ENCODE results near the gene MTCL3.

MTCL3 gene

DNA sequence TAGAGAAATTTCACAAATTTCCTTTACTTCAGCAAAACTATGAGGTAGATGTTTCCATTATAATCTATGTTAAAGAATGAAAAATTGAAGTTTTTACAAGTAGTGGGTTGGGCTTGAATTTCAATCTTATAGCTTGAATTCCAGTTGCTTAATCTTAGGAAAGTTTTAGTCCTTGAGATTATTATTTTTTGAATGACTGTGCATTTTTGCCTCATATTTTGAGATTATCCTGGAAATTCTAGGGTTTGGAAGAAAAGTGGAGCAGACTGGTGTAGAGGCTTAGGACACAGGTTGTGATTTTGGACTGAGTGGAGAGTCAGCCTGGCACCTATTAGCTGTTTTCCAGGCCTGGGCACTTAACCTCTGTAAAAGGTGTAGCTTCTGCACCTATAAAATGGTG lies 5.7 kb downstream of the MTCL3 start:
- peaks cover 0 to 15% (median 4%) of the 10 kb centered on the region in 4 donors for H3K27me3 ChIP-seq
- H3K36me3 ChIP-seq, result no peaks in the 10 kb centered on the region
- peaks cover 21 to 30% (median 28%) of the 10 kb centered on the region in 4 donors for H3K4me1 ChIP-seq
- no peak overlapping the region for H3K27ac ChIP-seq (replicated peaks in 1 of 4)
- TF ChIP-seq POLR2A (IDR thresholded peaks at IDR 0.05; ENCODE audit: low read depth) (no peak), CTCF (IDR thresholded peaks at IDR 0.05) (no peak), EP300 (IDR thresholded peaks at IDR 0.05) (no peak)
- intact Hi-C loops (cut with DNase I), result no loop called here
- no peak overlapping the region for H3K4me3 ChIP-seq
- DNase-seq (ENCODE audit: extremely low spot score), result no peak
- no peaks in the 10 kb centered on the region for H3K9me3 ChIP-seq

DNA sequence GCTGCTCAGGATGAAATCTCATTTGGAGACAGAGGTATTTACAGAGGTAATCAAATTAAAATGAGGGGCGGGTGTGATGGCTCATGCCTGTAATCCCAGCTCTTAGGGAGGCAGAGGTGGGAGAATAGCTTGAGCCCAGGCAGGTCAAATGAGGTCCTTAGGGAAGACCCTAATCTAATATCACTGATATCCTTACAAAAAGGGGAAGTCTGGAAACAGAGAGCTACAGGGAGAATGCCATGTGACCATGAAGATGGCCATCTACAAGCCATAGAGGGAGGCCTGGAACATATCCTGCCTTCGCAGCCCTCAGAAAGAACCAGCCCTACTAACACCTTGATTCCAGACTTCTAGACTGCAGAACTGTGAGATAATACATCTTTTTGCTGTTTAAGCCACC lies 8.3 kb downstream of the MTCL3 start:
- DNase-seq (ENCODE audit: extremely low spot score), result no peak
- intact Hi-C loops (cut with DNase I), result no loop called here
- WGBS, result 93% methylated on average over 2 of the region's 2 CpGs

GRCh38 chr6:127506894-127507293 lies 12.2 kb downstream of the MTCL3 start:
- TF ChIP-seq POLR2A (IDR thresholded peaks at IDR 0.05; ENCODE audit: low read depth) (no peak), EP300 (IDR thresholded peaks at IDR 0.05) (no peak), POLR2AphosphoS5 (IDR thresholded peaks at IDR 0.05) (no peak), CTCF (IDR thresholded peaks at IDR 0.05) (no peak)
- intact Hi-C loops (cut with DNase I), result no loop called here
- Histone ChIP-seq H3K4me3 (no peak overlapping the region), H3K27me3 (no peaks in the 10 kb centered on the region), H3K27ac (replicated peaks in 1 of 4) (no peak overlapping the region), H3K4me1 (no peaks in the 10 kb centered on the region), H3K9me3 (no peaks in the 10 kb centered on the region), H3K36me3 (no peaks in the 10 kb centered on the region)
- DNase-seq (ENCODE audit: extremely low spot score), result no peak
- WGBS, result 77% methylated on average over 1 of the region's 1 CpG

More for the DNA sequence above, 8.3 kb downstream of the MTCL3 start:
- Histone ChIP-seq H3K9me3 (no peaks in the 10 kb centered on the region), H3K27me3 (no peaks in the 10 kb centered on the region), H3K4me3 (no peak overlapping the region), H3K36me3 (no peaks in the 10 kb centered on the region), H3K4me1 (peaks cover 13 to 19% (median 18%) of the 10 kb centered on the region in 4 donors), H3K27ac (replicated peaks in 1 of 4) (no peak overlapping the region)
- TF ChIP-seq EP300 (IDR thresholded peaks at IDR 0.05) (no peak), POLR2AphosphoS5 (IDR thresholded peaks at IDR 0.05) (no peak), POLR2A (IDR thresholded peaks at IDR 0.05; ENCODE audit: low read depth) (no peak), CTCF (IDR thresholded peaks at IDR 0.05) (no peak)

- WGBS, result 86% methylated on average over 3 of the region's 3 CpGs
- TF ChIP-seq POLR2A (IDR thresholded peaks at IDR 0.05; ENCODE audit: low read depth), result no peak
- TF ChIP-seq POLR2AphosphoS5 (IDR thresholded peaks at IDR 0.05), result no peak
- no peak for TF ChIP-seq CTCF (IDR thresholded peaks at IDR 0.05)
- no peak for TF ChIP-seq EP300 (IDR thresholded peaks at IDR 0.05)
- Histone ChIP-seq H3K27me3 (no peaks in the 10 kb centered on the region), H3K27ac (replicated peaks in 1 of 4) (no peak overlapping the region), H3K36me3 (no peaks in the 10 kb centered on the region), H3K4me1 (no peaks in the 10 kb centered on the region), H3K9me3 (no peaks in the 10 kb centered on the region), H3K4me3 (no peak overlapping the region)
- DNase-seq (ENCODE audit: extremely low spot score), result no peak
- intact Hi-C loops (cut with DNase I), result no loop called here
Observed at GRCh38 chr6:127503022-127503421, 16.1 kb downstream of the MTCL3 start.

GRCh38 chr6:127497410-127497809 lies 21.7 kb downstream of the MTCL3 start:
- Histone ChIP-seq H3K36me3 (no peaks in the 10 kb centered on the region), H3K4me1 (no peaks in the 10 kb centered on the region), H3K9me3 (no peaks in the 10 kb centered on the region), H3K27me3 (no peaks in the 10 kb centered on the region), H3K27ac (replicated peaks in 1 of 4) (no peak overlapping the region), H3K4me3 (no peak overlapping the region)
- intact Hi-C loops (cut with DNase I), result no loop called here
- WGBS, result 62% methylated on average over 1 of the region's 1 CpG
- DNase-seq (ENCODE audit: extremely low spot score), result no peak
- no peak for TF ChIP-seq EP300 (IDR thresholded peaks at IDR 0.05)

Data from esophagus muscularis mucosa (tissue), 4 donors.